NCI-H446 (cell line): ENCODE results near the gene PTPRC.
A peak's percentile ranks its signal among the peaks of the same experiment; 100 is the strongest.

ENCODE experiments used
- DNase-seq, 2 experiments: peaks; one replicate each; lab custom pipeline; 2025; lab: John Stamatoyannopoulos, UW

The PTPRC gene

GRCh38 chr1:198701766-198702539, 63.1 kb downstream of the PTPRC start:
- DNase-seq: no peak

GRCh38 chr1:198708761-198709525, 70.1 kb downstream of the PTPRC start:
- no peak for DNase-seq

GRCh38 chr1:198711837-198712236, 73.0 kb downstream of the PTPRC start:
- no peak for DNase-seq

DNA sequence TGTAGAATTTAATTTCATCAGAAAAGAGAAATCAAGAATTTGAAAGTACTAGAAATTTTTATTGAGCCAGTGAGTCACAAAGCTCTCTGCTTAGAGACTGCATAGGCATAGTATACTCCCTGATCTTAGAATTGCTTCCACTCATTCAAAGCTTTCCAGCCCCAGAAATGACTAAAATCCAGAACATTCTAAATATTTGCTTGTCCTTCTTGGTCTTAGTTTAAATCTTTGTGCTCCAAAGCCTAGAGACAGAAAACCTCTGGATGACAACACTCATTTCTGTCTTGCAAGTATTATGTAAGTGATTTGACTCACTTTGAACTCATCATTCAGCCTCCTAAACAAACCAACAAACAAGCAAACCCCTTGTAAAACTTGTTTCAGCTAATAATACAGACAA, 74.2 kb downstream of the PTPRC start:
- no peak for DNase-seq

DNA sequence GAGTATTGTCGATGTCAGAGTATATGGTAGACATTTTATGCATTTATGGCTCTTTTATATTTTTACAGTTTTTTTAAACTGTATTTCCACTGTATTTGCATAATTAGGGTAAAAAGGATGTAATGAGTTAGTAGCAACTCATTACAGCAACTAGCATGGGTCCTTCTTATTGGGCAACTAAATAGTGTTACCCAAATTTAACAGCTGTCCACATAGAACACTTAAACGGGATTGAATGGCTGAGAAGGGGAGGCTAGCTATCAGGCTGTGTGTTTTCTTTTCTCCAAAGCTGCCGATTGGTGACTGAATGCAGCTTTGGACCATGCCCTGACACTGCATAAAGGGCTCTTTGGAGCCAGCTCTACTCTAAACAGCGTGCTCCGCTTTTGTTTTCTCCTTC, 75.4 kb downstream of the PTPRC start:
- DNase-seq: no peak

GRCh38 chr1:198716051-198716450, 77.2 kb downstream of the PTPRC start:
- no peak for DNase-seq

DNA sequence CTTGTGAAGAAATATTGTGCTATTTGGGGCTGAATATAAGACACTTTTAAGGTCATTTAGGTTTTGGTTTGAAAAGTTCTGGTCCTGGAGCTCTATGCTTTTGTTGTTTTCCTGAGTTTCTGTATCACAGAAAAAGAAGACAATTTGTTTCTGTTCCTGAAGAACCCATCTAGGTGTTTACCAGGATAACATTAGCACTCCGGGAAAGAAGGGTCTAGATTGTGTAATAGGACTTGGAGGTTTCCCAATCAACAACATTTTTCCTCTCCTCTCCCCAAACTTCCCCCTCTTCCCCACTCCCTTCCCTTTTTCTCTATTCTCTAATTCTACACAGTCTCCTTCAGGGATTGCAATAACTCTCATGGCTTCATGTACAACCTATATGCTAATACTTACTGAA, 78.7 kb downstream of the PTPRC start:
- no peak for DNase-seq

- DNase-seq: no peak
These were observed 84.3 kb downstream of the PTPRC start for GRCh38 chr1:198723127-198723526.

- DNase-seq: no peak
These were observed 86.2 kb downstream of the PTPRC start for GRCh38 chr1:198725090-198725489.

- no peak for DNase-seq
These were observed 87.6 kb downstream of the PTPRC start for GRCh38 chr1:198726455-198726854.

DNA sequence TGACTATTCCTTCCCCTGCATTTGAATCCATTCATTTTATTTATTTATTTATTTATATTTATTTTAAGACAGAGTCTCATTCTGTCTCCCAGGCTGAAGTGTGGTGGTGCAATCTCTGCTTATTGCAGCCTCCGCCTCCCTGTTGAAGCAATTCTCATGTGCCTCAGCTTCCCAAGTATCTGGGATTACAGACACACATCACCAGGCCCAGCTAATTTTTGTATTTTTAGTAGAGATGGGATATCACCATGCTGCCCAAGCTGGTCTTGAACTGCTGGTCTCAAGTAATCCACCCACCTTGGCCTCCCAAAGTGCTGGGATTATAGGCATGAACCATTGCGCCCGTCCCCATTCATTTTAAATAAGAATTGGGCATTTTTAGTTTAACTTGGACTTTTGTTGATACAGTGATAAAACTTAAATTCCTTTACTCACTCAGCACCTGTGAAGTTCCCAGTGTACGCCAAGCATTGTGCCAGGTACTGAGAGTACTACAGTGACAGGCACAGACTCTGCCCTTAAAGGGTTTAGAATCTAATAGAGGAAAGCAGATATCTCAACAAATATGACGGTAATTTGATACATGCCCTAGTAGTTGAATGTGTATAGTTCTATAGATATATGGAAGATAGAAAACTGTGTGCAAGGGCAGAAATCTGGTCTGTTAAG, 90.5 kb downstream of the PTPRC start:
- DNase-seq: no peak

- no peak for DNase-seq
These were observed 92.1 kb downstream of the PTPRC start for GRCh38 chr1:198730952-198731351.

DNA sequence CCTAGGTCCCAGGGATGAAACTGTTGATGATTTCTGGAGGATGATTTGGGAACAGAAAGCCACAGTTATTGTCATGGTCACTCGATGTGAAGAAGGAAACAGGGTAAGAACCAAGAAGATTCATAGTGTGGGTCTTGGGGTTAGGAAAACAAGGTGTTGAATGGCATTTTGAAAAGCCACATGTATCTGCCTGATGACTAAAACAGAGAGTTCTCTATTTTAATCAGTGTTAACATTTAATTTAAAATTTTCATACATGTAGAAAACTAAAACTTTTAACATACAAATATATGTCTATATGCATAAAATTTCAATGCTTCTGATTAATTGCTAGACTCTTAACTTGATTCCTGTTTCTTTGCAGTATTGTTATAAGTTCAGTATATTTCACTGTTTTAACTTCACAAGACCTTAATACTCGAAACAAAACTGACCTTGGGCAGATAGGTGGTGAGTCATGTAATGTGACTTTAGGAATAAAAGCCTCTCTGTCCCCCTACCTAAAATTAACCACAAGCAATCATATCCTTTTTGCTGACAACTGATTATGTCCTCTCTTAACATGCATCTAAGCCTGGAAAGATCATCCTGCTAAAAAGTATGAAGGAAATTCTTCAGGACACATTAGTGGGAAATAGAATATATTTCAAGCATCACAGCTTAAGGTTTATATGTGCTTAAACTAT, 95.6 kb downstream of the PTPRC start:
- no peak for DNase-seq

DNA sequence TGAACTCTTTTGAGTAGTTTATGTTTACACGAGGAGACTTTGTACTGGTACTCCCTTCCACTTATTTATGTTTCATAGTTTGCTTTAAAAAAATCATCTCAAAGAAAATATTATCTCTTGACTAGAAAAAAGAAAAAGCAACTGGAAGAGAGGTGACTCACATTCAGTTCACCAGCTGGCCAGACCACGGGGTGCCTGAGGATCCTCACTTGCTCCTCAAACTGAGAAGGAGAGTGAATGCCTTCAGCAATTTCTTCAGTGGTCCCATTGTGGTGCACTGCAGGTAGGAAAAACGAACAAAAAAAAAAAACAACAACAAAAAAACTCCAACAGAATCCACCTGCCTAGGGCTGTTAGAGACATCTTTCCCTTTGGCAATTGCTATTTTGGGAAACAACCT, 102.9 kb downstream of the PTPRC start:
- no peak for DNase-seq

- DNase-seq: no peak
These were observed 108.3 kb downstream of the PTPRC start for GRCh38 chr1:198747127-198747526.

GRCh38 chr1:198749279-198749678, 110.4 kb downstream of the PTPRC start:
- no peak for DNase-seq

- no peak for DNase-seq
These were observed 111.2 kb downstream of the PTPRC start for GRCh38 chr1:198750081-198750480.

GRCh38 chr1:198751741-198752140, 112.9 kb downstream of the PTPRC start:
- no peak for DNase-seq

DNA sequence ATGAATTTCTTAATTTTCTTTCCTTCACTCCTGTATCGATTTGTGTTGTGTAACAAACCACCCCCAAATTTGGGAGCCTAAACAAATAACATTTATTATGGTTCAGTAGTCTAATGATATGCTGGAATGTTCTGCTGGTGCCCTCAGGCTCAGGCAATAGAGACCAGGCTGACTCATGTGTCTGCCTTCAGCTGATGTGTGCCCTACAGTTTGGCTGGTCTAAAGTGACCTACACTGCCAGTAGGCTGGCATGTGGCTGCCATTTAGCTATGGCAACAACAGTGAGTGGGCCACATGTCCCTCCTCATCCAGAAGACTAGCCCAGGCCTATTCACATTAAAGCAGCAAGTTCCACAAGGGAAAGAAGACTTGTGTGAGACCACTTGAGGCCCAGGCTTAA, 115.8 kb downstream of the PTPRC start:
- no peak for DNase-seq

DNA sequence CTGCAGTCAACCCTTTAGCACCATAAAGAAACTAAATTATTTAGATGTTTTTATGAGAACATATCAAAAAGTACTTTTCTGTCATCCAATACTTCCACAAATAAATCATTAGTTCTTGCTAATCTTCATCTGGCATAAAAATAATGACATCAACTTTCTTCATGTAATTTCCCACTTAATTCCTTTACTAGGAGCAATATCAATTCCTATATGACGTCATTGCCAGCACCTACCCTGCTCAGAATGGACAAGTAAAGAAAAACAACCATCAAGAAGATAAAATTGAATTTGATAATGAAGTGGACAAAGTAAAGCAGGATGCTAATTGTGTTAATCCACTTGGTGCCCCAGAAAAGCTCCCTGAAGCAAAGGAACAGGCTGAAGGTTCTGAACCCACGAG, 116.9 kb downstream of the PTPRC start:
- no peak for DNase-seq

- DNase-seq: peak; percentile 6 to 31
These were observed 117.6 kb downstream of the PTPRC start for GRCh38 chr1:198756470-198756869.

- no peak for DNase-seq
These were observed 123.2 kb downstream of the PTPRC start for GRCh38 chr1:198761859-198762616.
